ENCODE data around the gene PRKCA. TPM values are rescaled to one million over a fixed set of nuclear protein-coding genes. Genes with fewer than 3 reads are reported as not detected.
A peak's percentile ranks its signal among the peaks of the same experiment; 100 is the strongest.

Gene PRKCA
- total RNA-seq, 2 experiments from 2014 or later = 63.1 to 68.9 TPM

DNA sequence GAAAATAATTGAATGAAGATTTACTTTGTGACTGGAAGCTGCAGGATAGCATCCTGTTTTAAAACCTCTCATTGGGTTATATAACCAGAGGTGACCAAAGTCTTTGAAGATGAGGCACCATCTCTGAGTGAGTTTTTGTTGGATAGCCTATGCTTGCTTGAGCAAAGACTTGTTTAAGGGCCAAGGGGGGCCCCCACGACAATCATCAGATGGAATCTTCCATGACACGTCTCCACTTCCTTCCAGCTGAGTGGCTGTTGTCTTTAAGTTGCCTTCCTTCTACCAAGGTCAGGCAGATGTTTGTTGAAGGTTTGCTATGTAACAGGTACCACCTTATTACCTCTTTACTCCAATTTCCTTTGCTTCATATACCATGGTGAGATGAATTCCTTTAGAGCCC, 188.8 kb downstream of the PRKCA start:
- Mint-ChIP-seq H3K4me3 (no peak overlapping the region), H3K9me3 (ENCODE audit: low read depth) (no peaks in the 10 kb centered on the region), H3K27ac (no peak overlapping the region), H3K27me3 (no peaks in the 10 kb centered on the region), H3K36me3 (peaks cover 9% of the 10 kb centered on the region), H3K4me1 (peaks cover 23% of the 10 kb centered on the region)
- CTCF ChIA-PET = no interaction called here
- peak; percentile 51 for ATAC-seq
- peak; percentile 50 for DNase-seq

DNA sequence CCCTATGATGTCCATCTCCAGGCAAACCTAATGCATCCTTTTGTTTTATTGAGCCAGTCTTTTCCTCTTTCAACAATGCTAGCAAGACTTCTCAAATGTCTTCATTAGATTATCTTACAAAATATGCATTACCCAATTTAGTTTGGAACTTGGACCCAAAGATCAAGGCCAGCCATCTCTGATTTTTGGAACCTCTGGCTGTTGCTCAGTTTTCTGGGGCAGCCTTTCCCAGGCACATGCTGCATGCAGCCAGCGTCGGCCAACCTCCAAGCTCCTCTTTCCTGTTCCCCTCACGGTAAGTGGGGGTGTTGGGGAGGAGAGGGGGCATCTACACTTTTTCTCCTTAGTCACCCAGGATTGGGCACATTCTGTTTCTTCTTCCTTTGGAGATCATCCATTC, 189.3 kb downstream of the PRKCA start:
- H3K4me1 Mint-ChIP-seq = peaks cover 23% of the 10 kb centered on the region
- CTCF ChIA-PET = no interaction called here

DNA sequence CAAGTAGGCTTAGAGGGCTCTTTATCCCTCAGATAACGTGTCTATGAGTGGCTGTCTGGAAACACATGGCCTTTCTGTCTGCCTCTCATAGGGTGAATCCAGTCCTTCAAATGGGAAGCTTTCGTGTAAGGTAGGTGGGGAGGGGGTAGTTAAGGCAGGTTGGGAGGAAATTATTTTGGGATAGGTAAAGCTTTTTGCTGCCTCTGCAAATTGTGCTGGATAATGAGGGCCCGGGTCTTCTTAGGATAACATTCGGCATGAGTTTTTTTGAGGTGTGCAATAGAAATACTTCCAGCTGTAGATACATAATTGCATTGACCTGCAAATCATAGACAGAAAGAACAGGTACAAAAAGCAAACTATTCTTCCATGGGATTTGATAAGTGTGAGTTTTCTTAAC, 189.7 kb downstream of the PRKCA start:
- ATAC-seq (no peak), DNase-seq (no peak)
- Mint-ChIP-seq H3K27me3 (no peaks in the 10 kb centered on the region), H3K9me3 (ENCODE audit: low read depth) (no peaks in the 10 kb centered on the region), H3K36me3 (peaks cover 7% of the 10 kb centered on the region), H3K27ac (no peak overlapping the region), H3K4me3 (no peak overlapping the region), H3K4me1 (peaks cover 23% of the 10 kb centered on the region)
- CTCF ChIA-PET = no interaction called here

More for the DNA sequence above, 189.3 kb downstream of the PRKCA start:
- no peak overlapping the region for H3K27ac Mint-ChIP-seq
- H3K36me3 Mint-ChIP-seq = peaks cover 9% of the 10 kb centered on the region
- no peaks in the 10 kb centered on the region for H3K9me3 Mint-ChIP-seq (ENCODE audit: low read depth)
- no peak for ATAC-seq
- H3K27me3 Mint-ChIP-seq = no peaks in the 10 kb centered on the region
- DNase-seq = no peak
- no peak overlapping the region for H3K4me3 Mint-ChIP-seq

DNA sequence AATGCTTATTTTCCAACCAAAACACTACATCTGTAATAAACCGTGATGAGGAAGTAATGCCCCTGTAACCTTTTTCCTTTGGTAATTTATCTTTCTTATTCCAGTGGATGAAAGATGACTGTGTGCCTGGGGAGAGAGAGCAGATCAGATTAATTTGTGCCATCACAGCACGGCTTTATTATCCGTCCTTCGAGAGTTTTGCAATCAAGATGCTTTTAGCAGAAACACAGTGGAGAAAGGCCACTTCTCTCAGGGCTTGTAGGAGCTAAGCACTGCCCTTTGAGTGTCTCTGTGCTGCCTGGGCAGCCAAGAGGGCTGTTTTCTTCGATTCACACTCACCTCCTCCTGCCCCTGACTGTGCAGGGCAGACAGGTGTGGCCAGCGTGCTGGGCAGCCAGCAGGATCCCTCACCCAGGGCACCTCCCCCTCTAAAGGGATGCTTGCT, 190.2 kb downstream of the PRKCA start:
- Mint-ChIP-seq H3K27ac (no peak overlapping the region), H3K4me3 (no peak overlapping the region), H3K4me1 (peaks cover 23% of the 10 kb centered on the region), H3K36me3 (peaks cover 7% of the 10 kb centered on the region), H3K9me3 (ENCODE audit: low read depth) (no peaks in the 10 kb centered on the region), H3K27me3 (no peaks in the 10 kb centered on the region)
- CTCF ChIA-PET = no interaction called here
- DNase-seq (no peak), ATAC-seq (no peak)

DNA sequence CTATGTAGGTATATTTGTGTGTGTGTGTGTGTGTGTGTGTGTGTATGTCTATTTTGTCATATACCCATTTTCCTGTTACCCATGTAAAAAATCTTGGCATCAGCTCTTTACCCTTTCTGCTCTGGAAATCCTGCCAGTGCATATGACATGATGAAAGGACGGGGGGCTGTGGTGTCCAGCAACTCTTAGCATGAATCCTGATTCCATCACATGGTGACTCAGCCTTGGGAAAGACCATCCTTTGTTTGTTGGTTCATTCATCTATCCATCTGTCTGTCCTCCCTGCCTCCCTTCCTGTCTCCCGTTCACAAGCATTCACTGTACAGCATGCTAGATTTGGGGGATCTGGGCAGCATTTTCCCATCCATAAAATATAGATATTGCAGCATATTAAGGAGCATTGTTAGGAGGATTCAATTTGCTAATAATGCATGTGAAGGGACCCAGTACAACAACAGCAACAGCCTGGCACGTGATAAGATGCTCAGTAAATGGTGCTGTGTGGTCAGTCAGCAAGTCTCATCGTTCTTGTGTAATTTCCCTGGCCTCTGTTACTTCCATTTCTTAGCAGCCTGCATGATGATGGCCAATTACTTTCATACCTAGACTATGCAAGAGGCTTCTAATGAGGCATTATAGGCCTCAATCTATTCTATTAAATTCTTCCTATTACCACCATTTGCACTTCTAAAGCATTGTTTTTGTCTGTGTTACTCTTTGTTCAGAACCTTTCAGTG, 191.0 kb downstream of the PRKCA start:
- CTCF ChIA-PET = no interaction called here
- Mint-ChIP-seq H3K27ac (no peak overlapping the region), H3K9me3 (ENCODE audit: low read depth) (no peaks in the 10 kb centered on the region), H3K4me1 (peaks cover 23% of the 10 kb centered on the region), H3K4me3 (no peak overlapping the region), H3K36me3 (peaks cover 12% of the 10 kb centered on the region), H3K27me3 (no peaks in the 10 kb centered on the region)
- DNase-seq (no peak), ATAC-seq (no peak)

DNA sequence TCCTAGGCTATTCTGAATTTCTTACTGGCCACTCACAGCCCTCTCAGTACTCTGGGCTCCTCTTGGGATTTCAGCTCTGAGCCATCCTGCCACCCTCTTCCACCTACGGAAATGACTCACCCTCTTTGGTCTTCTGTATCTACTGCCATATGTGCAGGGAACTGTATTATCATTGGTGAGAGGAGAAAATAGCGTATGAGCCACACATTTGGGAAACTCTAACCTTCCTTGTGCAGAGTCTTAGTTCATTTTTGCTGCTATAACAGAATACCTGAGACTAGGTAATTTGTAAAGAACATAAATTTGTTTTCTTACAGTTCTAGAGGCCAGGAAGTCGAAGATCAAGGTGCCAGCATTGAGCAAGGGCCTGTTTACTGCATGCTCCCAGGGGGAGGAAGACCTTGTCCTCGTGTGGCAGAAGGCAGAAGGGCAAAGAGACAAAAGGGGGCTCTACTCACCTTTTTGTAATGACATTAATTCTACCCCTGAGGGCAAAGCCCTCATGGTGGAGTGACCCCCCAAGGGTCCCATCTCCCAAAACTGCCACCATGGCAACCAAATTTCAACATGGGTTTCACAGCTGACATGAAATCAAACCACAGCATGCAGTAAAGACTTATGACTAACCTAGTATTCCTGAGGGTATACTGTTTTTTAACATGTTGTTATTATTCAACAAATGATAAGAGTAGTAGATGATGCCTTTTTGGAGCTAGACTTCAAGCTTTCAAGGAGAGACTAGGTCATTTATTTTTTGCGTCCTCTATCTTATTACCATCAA, 191.8 kb downstream of the PRKCA start:
- Mint-ChIP-seq H3K4me3 (no peak overlapping the region), H3K4me1 (peaks cover 23% of the 10 kb centered on the region)
- peak; percentile 39 for ATAC-seq

DNA sequence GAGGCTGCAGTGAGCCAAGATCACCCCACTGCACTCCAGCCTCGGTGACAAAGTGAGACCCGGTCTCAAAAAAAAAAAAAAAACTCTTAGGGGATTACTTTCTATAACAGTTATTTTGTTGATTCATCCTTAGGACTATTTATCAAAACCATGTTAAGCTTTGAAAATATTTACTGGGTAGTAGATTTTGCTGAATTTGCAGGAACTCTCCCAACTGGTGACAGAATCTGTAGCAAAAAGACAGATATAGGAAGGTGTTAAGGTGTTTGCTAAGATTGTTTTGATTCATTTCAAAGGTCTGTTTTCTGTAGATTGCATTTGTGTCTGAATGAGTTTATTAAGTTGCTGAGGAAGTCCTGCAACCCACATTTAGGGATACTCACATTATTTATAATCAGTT, 192.6 kb downstream of the PRKCA start:
- Mint-ChIP-seq H3K36me3 (peaks cover 15% of the 10 kb centered on the region), H3K4me1 (peaks cover 23% of the 10 kb centered on the region), H3K27me3 (no peaks in the 10 kb centered on the region), H3K9me3 (ENCODE audit: low read depth) (no peaks in the 10 kb centered on the region), H3K4me3 (no peak overlapping the region), H3K27ac (no peak overlapping the region)
- CTCF ChIA-PET = no interaction called here
- no peak for ATAC-seq
- no peak for DNase-seq

More for the DNA sequence above, 191.8 kb downstream of the PRKCA start:
- Mint-ChIP-seq H3K27ac (no peak overlapping the region), H3K27me3 (no peaks in the 10 kb centered on the region), H3K36me3 (peaks cover 12% of the 10 kb centered on the region), H3K9me3 (ENCODE audit: low read depth) (no peaks in the 10 kb centered on the region)
- no peak for DNase-seq
- CTCF ChIA-PET = no interaction called here

DNA sequence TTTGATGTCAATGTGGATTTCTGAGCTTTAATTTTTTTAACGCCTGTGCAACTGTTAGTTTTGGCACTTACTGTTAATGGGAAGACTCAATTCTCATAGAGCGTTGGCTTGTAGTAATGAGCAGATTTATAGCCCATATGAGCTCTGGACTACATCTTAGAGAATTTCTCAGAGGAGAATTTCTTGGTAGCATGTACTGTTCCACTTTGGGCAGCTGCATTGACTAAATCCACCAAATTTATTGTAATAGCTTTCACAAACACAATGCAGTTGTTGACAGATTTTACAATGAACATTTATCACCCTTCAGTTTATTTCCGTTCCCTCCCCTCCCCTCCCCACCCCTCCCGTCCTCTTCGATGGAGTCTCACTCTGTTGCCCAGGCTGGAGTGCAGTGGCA, 193.9 kb downstream of the PRKCA start:
- CTCF ChIA-PET = no interaction called here
- ATAC-seq (no peak), DNase-seq (no peak)
- Mint-ChIP-seq H3K27me3 (no peaks in the 10 kb centered on the region), H3K9me3 (ENCODE audit: low read depth) (no peaks in the 10 kb centered on the region), H3K4me1 (peaks cover 17% of the 10 kb centered on the region), H3K4me3 (no peak overlapping the region), H3K36me3 (peaks cover 15% of the 10 kb centered on the region), H3K27ac (no peak overlapping the region)

DNA sequence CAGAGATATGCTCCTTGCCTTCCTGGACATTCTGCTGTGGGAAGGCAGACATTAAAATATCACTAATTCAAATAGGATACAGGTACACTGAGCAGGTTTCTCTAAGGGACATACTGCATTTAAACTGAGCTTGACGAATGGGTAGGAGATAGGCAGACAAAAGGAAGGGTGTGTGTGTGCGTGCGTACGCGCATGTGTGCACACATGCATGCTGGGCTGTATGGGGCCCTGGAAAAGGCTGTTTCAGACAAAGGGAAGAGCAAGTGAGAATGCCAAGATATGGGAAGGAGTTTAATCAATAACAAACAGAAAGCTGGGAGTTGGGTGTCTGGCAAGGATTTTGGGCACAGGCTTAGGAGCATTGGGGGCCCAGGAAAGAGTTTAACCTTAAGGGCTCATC, 196.2 kb downstream of the PRKCA start:
- Mint-ChIP-seq H3K36me3 (peaks cover 14% of the 10 kb centered on the region), H3K27me3 (no peaks in the 10 kb centered on the region), H3K4me3 (no peak overlapping the region), H3K4me1 (peaks cover 13% of the 10 kb centered on the region), H3K27ac (no peak overlapping the region), H3K9me3 (ENCODE audit: low read depth) (no peaks in the 10 kb centered on the region)
- CTCF ChIA-PET = interaction anchor here (0.8 kb wide), 1 partner anchor 244 kb away, joined by 3 read pairs; no protein-coding TSS in a partner anchor
- ATAC-seq (no peak), DNase-seq (no peak)

DNA sequence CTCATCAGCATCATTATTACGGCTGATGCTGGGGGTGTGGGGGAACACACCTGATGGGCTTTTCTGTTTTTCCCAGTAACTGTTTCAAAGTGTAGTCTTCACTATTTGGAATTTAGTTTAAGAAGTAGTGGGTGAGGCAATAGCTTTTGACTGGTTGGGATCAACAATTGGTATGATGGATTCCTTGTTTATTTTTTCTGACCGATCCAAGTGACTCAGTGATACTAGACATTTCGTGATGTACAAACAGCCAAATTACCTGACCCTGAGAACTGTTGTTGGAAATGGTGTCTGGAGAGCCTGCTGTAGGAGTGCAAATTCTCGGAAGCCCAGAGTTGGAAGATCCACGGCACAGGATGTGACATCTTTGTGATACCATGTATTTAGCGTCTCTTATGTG, 204.2 kb downstream of the PRKCA start:
- ATAC-seq (no peak), DNase-seq (no peak)
- no peak overlapping the region for H3K4me3 Mint-ChIP-seq
- H3K9me3 Mint-ChIP-seq (ENCODE audit: low read depth) = no peaks in the 10 kb centered on the region
- peaks cover 9% of the 10 kb centered on the region for H3K36me3 Mint-ChIP-seq
- H3K4me1 Mint-ChIP-seq = peaks cover 47% of the 10 kb centered on the region
- no peaks in the 10 kb centered on the region for H3K27me3 Mint-ChIP-seq
- CTCF ChIA-PET = interaction anchor here (1.3 kb wide), 1 partner anchor 15 kb away, joined by 4 read pairs; no protein-coding TSS in a partner anchor
- no peak overlapping the region for H3K27ac Mint-ChIP-seq

DNA sequence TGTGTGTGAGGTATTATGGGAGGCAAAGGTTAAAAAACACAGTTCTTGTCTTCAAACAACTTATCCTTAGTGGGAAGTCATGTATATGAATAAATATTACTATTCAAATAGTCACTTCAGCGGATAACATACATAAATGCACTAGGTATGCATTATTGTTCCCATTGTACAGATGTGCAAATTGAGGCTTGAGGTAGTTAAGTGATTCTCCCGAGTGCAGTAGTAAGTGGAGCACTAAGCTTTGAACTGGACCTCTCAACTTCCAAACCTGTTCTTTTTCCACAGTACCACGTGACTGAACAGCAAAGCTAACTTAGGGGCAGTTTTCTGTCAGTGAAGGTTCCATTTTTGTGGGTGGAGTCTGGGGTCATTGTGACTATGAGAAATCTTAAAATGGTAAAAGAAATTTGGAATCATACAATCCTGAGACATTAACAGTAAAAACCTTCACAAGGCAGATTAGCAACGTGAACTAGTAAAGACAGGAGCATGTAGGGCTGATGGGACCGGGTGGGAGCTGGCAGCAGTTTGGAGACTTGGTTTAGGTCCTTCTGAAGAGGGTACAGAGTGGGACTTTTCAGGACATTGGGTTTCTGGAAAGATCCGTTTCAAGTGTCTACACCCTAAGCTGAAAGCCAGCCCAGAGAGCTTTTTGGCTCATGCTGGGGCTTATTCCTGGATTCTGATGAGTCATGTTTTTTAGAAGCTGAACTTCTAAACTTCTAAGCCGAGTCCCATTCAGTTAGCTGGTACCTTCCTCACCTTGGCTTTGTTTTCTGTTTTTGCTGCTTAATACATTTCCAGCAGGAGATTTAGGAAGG, 204.9 kb downstream of the PRKCA start:
- no peak overlapping the region for H3K4me3 Mint-ChIP-seq
- CTCF ChIA-PET = interaction anchor here (1.3 kb wide), 1 partner anchor 15 kb away, joined by 4 read pairs; no protein-coding TSS in a partner anchor
- peaks cover 52% of the 10 kb centered on the region for H3K4me1 Mint-ChIP-seq
- H3K27ac Mint-ChIP-seq = peak overlapping the region; percentile 67
- H3K27me3 Mint-ChIP-seq = no peaks in the 10 kb centered on the region
- DNase-seq = no peak
- H3K9me3 Mint-ChIP-seq (ENCODE audit: low read depth) = no peaks in the 10 kb centered on the region
- H3K36me3 Mint-ChIP-seq = peaks cover 12% of the 10 kb centered on the region
- no peak for ATAC-seq

DNA sequence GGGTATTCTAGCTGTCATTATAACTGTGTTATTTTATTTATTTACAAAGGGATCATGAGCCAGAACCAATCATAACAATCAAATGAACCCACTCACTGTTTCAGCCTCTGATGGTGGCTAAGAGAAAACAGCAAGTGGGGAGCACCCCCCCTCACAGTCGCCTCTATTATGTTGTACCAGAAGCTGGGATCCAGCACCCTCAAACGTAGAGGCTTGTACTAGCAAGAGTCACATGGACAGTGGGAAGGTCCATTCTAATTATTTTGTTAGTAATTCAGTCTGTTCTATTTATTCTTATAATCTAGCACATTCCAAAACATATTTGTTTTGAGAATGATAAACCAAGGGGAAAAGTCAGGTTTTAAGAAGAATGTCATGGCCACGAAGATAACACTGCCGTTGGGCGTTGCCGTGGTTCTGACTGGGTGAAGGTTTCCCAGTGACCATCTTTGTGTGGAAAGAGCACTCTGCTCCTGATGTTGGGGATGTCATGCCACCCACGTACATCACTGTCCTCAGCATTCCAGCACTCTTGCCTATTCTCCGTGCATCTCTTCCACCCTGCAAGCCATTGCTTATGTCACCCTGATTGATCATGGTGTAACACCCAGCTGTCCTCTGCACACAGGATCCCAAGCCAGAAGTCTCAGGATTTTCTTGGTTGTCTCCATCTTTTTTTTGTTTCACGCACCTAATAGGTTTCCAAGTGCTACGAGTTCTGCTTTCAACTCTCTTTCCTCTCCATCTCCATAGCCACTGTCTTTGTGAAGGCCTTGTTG, 205.8 kb downstream of the PRKCA start:
- H3K9me3 Mint-ChIP-seq (ENCODE audit: low read depth) = no peaks in the 10 kb centered on the region
- H3K27me3 Mint-ChIP-seq = no peaks in the 10 kb centered on the region
- CTCF ChIA-PET = interaction anchor here (1.3 kb wide), 1 partner anchor 14 kb away, joined by 4 read pairs; no protein-coding TSS in a partner anchor
- H3K27ac Mint-ChIP-seq = peak overlapping the region; percentile 90
- H3K4me3 Mint-ChIP-seq = no peak overlapping the region
- no peak for DNase-seq
- peaks cover 15% of the 10 kb centered on the region for H3K36me3 Mint-ChIP-seq
- no peak for ATAC-seq
- peaks cover 57% of the 10 kb centered on the region for H3K4me1 Mint-ChIP-seq

All from activated CD8-positive, alpha-beta memory T cell treated with anti-CD3 and anti-CD28 coated beads, Interleukin-2, amount 10 ng/mL, durations not matched to agents 7 days and 5 days (primary cell).